H54 (cell line): ENCODE results near the gene CRELD1.
"Not testable (repeated sequence)": the region's sequence is repeated elsewhere in the genome, so short reads cannot be mapped to it uniquely, and the experiment has no call there.

Source experiments
- DNase-seq: peaks from one replicate; pipeline ENCODE4 v3.0.0; 2011; ENCODE audit warnings: low spot score, mixed read lengths; ENCODE audit not compliant: insufficient read length
- FAIRE-seq: peaks from 3 replicates; lab custom pipeline; 2011; peaks lifted over from hg19 to GRCh38; lab: Jason Lieb, UNC
- POLR2A ChIP-seq: IDR thresholded peaks from 2 replicates; pipeline ENCODE4 v1.6.1; 2011; ENCODE audit warnings: low read depth, mild to moderate bottlenecking, low read length

CRELD1 gene

GRCh38 chr3:9934993-9935392 is 1.4 kb downstream of the CRELD1 start:
- FAIRE-seq (no peak), DNase-seq (no peak)
- TF ChIP-seq POLR2A = no peak

GRCh38 chr3:9935966-9936510 is 2.4 kb downstream of the CRELD1 start:
- no peak for FAIRE-seq

GRCh38 chr3:9937486-9938238 is 4.0 kb downstream of the CRELD1 start:
- TF ChIP-seq POLR2A = no peak
- no peak for FAIRE-seq
- no peak for DNase-seq

More at GRCh38 chr3:9935966-9936510, 2.4 kb downstream of the CRELD1 start:
- DNase-seq = no peak
- TF ChIP-seq POLR2A = no peak

GRCh38 chr3:9938966-9939365 is 5.3 kb downstream of the CRELD1 start:
- DNase-seq (no peak), FAIRE-seq (no peak)
- TF ChIP-seq POLR2A = no peak

DNA sequence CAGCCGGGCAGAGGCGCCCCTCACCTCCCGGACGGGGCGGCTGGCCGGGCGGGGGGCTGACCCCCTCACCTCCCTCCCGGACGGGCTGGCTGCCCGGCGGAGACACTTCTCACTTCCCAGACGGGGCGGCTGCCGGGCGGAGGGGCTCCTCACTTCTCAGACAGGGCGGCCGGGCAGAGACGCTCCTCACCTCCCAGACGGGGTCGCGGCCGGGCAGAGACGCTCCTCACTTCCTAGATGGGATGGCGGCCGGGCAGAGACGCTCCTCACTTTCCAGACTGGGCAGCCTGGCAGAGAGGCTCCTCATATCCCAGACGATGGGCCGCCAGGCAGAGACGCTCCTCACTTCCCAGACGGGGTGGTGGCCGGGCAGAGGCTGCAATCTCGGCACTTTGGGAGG is 6.3 kb downstream of the CRELD1 start:
- FAIRE-seq, DNase-seq: not testable (repeated sequence)

GRCh38 chr3:9940746-9941145 is 7.1 kb downstream of the CRELD1 start:
- TF ChIP-seq POLR2A = no peak
- no peak for DNase-seq
- FAIRE-seq = no peak

DNA sequence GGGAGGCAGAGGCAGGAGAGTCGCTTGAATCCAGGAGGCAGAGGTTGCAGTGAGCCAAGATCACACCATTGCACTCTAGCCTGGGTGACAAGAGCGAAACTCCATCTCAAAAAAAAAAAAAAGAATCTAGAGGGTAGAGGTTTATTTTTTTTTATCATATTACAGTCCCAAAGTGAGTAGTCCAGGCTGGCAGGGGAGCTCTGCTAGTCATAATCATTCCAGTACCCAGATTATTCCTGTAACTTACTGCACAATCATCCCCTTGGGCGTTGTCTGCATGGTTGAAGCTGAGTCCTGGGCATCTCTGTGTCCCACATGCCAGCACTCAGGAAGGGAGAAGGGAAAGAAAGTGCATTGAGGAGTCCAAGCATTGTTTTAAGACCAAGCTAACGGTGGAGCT is 8.5 kb downstream of the CRELD1 start:
- TF ChIP-seq POLR2A = no peak
- DNase-seq = no peak
- FAIRE-seq = no peak

GRCh38 chr3:9942934-9943690 is 9.5 kb downstream of the CRELD1 start:
- FAIRE-seq = no peak
- TF ChIP-seq POLR2A = no peak
- no peak for DNase-seq

DNA sequence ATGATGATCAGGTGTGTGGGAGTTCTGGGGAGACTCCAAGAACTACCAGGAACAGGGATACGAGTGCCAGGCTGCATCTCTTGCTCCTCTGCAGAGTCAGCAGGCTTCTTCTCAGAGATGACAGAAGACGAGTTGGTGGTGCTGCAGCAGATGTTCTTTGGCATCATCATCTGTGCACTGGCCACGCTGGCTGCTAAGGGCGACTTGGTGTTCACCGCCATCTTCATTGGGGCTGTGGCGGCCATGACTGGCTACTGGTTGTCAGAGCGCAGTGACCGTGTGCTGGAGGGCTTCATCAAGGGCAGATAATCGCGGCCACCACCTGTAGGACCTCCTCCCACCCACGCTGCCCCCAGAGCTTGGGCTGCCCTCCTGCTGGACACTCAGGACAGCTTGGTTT is 10.6 kb downstream of the CRELD1 start:
- no peak for DNase-seq
- no peak for FAIRE-seq
- TF ChIP-seq POLR2A = no peak

- no peak for FAIRE-seq
- no peak for TF ChIP-seq POLR2A
- no peak for DNase-seq
Measured at GRCh38 chr3:9945358-9945757, 11.7 kb downstream of the CRELD1 start.

- FAIRE-seq (no peak), DNase-seq (no peak)
- TF ChIP-seq POLR2A = peak; percentile 47
Measured at GRCh38 chr3:9946112-9947024, 12.7 kb downstream of the CRELD1 start.

DNA sequence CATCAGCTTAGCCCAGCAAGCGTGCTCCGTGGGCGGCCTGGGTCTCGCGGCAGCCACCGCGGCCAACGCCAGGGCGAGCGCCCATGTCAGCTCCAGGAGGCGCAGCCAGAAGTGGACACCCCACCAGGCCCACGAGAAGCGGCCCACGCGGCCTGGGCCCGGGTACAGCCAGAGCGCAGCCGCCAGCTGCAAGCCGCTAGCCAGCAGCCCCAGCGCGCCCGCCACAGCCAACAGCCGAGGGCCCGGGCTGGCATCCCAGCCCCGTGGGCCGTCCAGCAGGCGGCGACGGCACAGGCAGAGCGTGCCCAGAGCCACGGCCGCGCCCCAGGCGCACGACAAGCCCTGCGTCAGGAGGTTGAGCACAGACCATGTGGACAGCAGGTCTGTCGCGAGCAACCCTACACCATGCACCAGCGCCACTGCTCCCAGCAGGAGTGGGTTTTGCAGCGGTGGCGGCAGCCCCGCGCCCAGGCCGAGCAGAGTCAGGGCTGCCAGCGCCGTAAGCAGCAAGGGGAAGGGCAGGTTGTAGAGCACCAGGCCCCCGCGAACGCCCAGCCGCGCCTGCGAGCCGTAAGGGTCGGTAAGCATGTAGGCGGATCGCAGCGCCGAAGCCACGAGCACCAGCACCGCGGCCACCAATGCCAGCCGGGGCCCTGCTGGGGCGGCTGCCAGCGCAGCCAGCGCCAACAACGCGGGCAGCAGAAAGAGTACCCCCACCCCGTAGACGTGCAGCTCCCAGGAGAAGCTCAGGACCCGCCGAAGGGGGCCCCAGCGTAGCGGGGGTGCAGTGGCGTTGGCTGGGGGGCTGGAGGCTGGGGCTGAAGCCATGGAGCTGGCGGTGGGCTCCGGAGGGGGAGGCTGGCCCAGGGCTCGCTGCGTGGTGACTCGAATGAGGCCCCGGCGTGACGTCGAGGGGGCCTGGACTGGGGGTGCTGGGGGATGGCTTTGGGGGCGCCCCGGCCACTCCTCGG is 13.7 kb downstream of the CRELD1 start:
- TF ChIP-seq POLR2A = no peak
- DNase-seq (no peak), FAIRE-seq (no peak)
